Activated T-helper 1 cell treated with Interleukin-2 at 50 U/mL for 16 hours (primary cell): Measurements from ENCODE around the gene MTHFS.

Experiments used
- DNase-seq: peaks from one replicate; pipeline ENCODE4 v3.0.0-alpha.2; 2020; ENCODE audit warnings: low read depth

MTHFS gene

DNA sequence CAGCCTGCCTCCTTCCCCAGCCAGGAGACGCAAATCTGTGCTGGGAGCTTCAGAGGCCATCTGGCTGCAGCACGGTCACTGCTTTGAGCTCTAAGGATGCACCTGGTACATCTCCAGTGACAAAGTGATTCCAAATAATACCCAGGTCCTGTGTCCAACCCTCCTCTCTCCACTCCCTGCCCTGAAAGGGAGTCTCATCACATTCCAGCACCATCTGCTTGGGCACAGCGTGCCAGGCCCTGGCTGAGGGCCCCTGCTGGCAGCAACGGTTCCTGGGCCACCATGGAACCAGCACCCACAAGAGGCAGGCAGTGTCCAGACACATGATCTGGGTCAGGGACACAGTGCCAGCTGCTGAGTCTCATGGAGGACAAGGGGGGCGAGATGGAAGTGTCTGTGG, 81.3 kb downstream of the MTHFS start:
- no peak for DNase-seq

DNA sequence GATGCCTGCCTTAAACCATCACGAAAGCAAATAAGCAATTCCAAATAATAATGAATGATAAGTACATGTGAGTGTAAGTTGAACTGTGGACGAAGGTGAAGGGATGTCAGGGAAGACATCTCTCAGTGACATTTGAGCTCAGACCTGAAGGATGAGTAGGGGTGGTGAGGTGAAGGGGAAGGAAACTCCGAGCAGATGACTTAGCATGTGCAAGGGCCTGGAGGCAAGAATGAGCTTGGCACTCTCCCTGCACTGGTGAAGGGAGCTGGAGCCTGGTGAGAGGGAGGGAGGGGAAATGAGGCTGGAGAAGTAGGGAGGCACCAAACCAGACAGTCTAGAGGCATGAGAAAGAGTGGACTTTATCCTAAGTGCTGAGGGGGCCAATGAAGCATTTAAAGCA, 84.3 kb downstream of the MTHFS start:
- no peak for DNase-seq

DNA sequence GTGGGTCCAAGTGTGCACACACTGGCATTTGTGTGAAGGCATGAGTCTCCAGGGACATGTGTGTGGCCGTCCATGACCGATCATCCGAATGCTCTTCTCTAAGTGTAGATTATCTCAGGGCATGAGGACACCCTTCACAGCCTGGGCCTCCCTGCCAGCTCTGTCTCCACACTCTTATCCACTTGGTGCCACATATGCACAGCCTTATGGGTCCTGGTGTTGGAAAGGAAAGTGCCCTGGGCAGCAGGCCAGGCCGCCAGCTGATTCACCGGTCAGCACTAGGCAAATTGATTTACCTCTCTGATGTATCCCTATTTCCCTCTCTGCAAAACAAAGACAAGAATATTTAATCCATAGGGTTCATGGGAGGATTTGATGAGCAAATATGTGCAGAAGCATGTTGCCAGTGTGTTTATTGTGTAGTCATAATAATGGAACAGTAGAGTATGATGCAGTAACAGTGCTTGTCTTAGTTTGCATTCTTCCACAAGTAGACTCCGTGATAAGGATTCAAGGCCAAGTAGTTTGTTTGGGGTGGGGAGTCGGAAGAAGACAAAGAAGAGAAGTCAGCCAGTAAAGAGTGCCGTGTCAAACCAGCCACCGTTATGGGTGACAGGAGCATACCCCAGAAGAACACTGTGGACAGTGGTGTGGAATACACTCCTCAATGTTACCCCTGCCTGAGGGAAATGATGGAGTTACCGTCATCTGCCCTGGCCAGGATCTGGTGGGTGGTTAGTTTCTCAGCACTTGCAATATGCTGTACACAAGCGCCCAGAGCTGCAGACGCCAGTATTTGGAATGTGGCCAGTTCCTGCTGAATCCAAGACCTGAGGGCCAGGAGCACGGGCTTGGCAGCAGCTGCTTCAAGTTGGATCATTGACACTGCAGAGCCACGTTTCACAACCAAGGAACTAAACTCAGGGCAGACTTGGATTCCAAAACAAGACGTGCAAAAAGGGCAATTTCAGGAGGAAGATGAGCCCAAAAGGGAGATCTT, 85.1 kb downstream of the MTHFS start:
- no peak for DNase-seq

DNA sequence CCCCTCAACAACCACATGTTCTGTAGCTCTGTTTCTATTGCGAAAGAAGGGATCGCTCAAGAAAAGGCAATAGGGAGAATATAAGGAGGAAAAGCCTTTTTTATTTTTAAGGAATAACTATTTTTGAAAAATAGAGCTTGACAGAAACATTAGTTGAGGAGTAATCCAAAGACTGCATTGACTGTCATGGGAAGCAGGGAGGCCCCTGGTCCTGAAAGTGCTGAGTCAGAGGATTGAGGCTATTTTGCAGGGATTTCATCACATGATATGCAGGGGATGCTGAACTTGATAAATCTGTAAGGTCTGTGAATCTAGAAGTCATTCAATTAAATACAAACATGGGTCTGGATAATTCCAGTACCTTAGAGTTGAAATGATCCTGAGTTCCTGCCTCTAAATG, 92.0 kb downstream of the MTHFS start:
- DNase-seq = no peak

DNA sequence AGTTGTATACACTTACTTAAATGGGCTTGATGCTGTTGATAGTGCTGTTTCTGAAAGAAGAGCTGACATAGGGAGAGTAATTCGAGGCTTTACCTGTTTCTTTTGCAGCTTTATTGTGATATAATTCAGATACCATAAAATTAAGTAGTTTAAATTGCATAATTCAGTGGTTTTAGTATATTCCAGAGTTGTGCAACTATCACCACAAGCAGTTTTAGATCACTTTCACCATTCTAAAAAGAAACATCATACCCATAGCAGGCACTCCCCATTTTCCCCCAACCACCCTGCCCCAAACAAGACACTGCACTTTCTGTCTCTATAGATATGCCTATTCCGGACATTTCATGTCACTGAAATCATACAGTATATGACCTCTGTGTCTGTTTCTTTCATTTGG, 98.5 kb downstream of the MTHFS start:
- DNase-seq = no peak
